ENCODE results near the gene SLC5A2.
"Not testable (repeated sequence)": the region's sequence is repeated elsewhere in the genome, so short reads cannot be mapped to it uniquely, and the experiment has no call there.

The SLC5A2 gene

GRCh38 chr16:31513884-31514283 lies 31.0 kb downstream of the SLC5A2 start:
- H3K4me3 ChIP-seq (ENCODE audit: low read depth, low read length), result no peak overlapping the region
- no peak for DNase-seq (ENCODE audit: low read depth)
- TF ChIP-seq CTCF (conservative IDR thresholded peaks at IDR 0.05; ENCODE audit: low read depth, low read length), result no peak

GRCh38 chr16:31517800-31518402 lies 35.0 kb downstream of the SLC5A2 start:
- TF ChIP-seq CTCF (conservative IDR thresholded peaks at IDR 0.05; ENCODE audit: low read depth, low read length), result no peak
- no peak overlapping the region for H3K4me3 ChIP-seq (ENCODE audit: low read depth, low read length)
- no peak for DNase-seq (ENCODE audit: low read depth)

GRCh38 chr16:31519759-31520431 lies 37.0 kb downstream of the SLC5A2 start:
- no peak for TF ChIP-seq CTCF (conservative IDR thresholded peaks at IDR 0.05; ENCODE audit: low read depth, low read length)
- no peak overlapping the region for H3K4me3 ChIP-seq (ENCODE audit: low read depth, low read length)
- DNase-seq (ENCODE audit: low read depth), result no peak

- no peak for TF ChIP-seq CTCF (conservative IDR thresholded peaks at IDR 0.05; ENCODE audit: low read depth, low read length)
- H3K4me3 ChIP-seq (ENCODE audit: low read depth, low read length), result no peak overlapping the region
- DNase-seq (ENCODE audit: low read depth), result no peak
These were observed 38.4 kb downstream of the SLC5A2 start for GRCh38 chr16:31521368-31521767.

- TF ChIP-seq CTCF (conservative IDR thresholded peaks at IDR 0.05; ENCODE audit: low read depth, low read length), result no peak
- H3K4me3 ChIP-seq (ENCODE audit: low read depth, low read length), result no peak overlapping the region
- DNase-seq (ENCODE audit: low read depth), result no peak
These were observed 39.1 kb downstream of the SLC5A2 start for GRCh38 chr16:31522071-31522470.

GRCh38 chr16:31523768-31524167 lies 40.8 kb downstream of the SLC5A2 start:
- not testable (repeated sequence) for DNase-seq (ENCODE audit: low read depth); H3K4me3 ChIP-seq (ENCODE audit: low read depth, low read length)

GRCh38 chr16:31525113-31525512 lies 42.2 kb downstream of the SLC5A2 start:
- TF ChIP-seq CTCF (conservative IDR thresholded peaks at IDR 0.05; ENCODE audit: low read depth, low read length), result no peak
- DNase-seq (ENCODE audit: low read depth), result no peak
- H3K4me3 ChIP-seq (ENCODE audit: low read depth, low read length), result no peak overlapping the region

All from choroid plexus epithelial cell (primary cell).